ENCODE results near the gene SMAD6. TPM values are rescaled to one million over a fixed set of nuclear protein-coding genes. Genes with fewer than 3 reads are reported as not detected.

The SMAD6 gene
- total and polyA plus RNA-seq, 9 donors = 3.8 to 20.3 (median 13.9) TPM

DNA sequence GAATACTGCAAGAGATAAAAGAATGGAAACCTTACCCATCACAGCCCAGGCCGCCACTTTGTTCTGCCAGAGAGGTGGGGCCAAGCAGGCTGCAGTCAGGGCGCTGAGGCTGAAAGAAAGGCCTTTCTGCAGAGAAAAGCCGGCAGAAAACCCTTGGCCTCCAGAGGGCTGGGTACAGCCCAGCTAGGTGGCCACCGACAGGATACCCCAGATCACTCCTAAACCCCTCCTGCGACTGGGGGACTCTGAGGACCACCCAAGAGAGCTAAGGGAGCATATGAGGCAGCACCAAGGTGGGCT lies 69.3 kb downstream of the SMAD6 start:
- 61 to 69% (median 63%) methylated on average over 5 of the region's 5 CpGs for WGBS, 3 donors
- TF ChIP-seq POLR2A (IDR thresholded peaks at IDR 0.05) (no peak), EP300 (IDR thresholded peaks at IDR 0.05) (no peak)
- TF ChIP-seq, protein P1, sequence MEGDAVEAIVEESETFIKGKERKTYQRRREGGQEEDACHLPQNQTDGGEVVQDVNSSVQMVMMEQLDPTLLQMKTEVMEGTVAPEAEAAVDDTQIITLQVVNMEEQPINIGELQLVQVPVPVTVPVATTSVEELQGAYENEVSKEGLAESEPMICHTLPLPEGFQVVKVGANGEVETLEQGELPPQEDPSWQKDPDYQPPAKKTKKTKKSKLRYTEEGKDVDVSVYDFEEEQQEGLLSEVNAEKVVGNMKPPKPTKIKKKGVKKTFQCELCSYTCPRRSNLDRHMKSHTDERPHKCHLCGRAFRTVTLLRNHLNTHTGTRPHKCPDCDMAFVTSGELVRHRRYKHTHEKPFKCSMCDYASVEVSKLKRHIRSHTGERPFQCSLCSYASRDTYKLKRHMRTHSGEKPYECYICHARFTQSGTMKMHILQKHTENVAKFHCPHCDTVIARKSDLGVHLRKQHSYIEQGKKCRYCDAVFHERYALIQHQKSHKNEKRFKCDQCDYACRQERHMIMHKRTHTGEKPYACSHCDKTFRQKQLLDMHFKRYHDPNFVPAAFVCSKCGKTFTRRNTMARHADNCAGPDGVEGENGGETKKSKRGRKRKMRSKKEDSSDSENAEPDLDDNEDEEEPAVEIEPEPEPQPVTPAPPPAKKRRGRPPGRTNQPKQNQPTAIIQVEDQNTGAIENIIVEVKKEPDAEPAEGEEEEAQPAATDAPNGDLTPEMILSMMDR (IDR thresholded peaks at IDR 0.05) = no peak
- intact Hi-C loops (cut with DNase I) = loop anchor here (5.0 kb wide), 7 partner anchors 34 to 159 kb away; partner anchors contain the start of gene SMAD6 (in 1 of the 4)

DNA sequence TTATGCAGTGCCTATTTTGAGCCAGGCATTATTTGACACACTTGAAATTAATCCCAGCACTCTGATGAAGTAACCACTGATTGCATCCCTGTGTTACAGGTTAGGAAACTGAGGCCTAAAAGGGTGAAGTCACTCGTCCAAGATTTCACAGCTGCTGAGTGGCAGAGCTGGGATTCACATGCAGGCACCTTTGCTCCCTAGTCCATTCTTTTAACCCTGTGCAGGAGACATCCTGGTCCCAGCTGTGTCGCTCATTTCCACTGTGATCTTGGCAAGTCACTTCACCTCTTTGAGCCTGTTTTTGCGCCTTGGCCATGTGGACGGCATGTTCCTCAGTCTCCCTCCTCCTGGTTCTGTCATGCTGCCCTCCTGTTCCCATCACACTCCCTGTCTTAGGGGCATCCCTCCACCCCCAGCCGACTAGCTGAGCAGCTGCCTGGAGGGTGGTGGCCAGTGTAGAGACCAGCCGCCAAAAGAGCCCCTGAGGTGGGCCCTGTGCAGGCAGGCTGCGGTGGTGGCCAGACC lies 70.6 kb downstream of the SMAD6 start:
- no peak for DNase-seq
- TF ChIP-seq, protein P1 (IDR thresholded peaks at IDR 0.05) = no peak
- no peak for TF ChIP-seq EP300 (IDR thresholded peaks at IDR 0.05)
- TF ChIP-seq POLR2A (IDR thresholded peaks at IDR 0.05) = no peak
- Histone ChIP-seq H3K36me3 (no peaks in the 10 kb centered on the region), H3K27ac (peak overlapping the region in 1 of 2 donors; percentile 75), H3K4me1 (ENCODE audit: insufficient read depth) (peaks cover 18% of the 10 kb centered on the region), H3K4me3 (no peak overlapping the region), H3K27me3 (no peaks in the 10 kb centered on the region), H3K9me3 (no peaks in the 10 kb centered on the region)
- 41 to 53% (median 46%) methylated on average over 7 of the region's 7 CpGs for WGBS, 3 donors
- intact Hi-C loops (cut with DNase I) = loop anchor here (5.0 kb wide), 7 partner anchors 35 to 160 kb away; partner anchors contain the start of gene SMAD6 (in 1 of the 4)

More for the DNA sequence above, 69.3 kb downstream of the SMAD6 start:
- no peak for DNase-seq
- Histone ChIP-seq H3K9me3 (no peaks in the 10 kb centered on the region), H3K27ac (peak overlapping the region in 1 of 2 donors; percentile 36), H3K4me3 (no peak overlapping the region), H3K27me3 (no peaks in the 10 kb centered on the region), H3K4me1 (ENCODE audit: insufficient read depth) (peaks cover 18% of the 10 kb centered on the region), H3K36me3 (no peaks in the 10 kb centered on the region)

DNA sequence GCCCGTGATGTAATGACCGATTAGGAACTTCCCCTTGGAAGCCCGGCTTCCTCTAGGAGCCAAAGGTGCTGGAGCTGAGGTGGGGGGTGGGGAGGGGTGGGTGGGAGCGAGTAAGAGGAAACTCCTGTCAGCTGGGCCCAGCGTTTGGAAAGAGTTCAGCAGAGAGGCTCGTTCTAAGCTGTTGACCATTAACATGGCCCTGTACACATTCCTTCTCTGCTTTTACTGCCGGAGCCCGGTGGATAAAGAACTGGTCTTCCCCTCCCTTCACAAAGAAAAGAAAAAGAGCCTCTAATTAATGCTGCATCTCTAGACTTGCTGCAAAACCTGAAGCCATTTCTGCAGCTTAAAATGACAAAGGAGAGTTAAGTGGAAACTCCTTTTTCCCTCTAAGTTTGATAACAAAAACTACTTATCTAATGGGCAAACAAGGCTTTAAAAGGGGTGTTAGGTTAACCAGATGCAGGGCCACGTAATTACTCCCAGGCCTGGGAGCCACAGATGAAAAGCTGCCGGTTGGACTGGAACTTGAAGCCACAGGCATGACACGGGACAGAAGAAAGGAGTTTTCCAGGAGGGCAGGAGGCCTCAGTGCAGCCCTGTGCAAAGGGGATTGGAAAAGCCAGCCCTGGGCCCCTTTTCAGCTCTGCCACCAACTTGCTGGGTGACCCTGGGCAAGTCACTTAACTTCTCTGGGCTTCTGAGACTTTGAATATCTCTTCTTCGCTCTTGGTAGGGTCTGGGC lies 71.3 kb downstream of the SMAD6 start:
- Histone ChIP-seq H3K4me1 (ENCODE audit: insufficient read depth) (peaks cover 18% of the 10 kb centered on the region), H3K4me3 (no peak overlapping the region), H3K9me3 (no peaks in the 10 kb centered on the region), H3K27ac (peak overlapping the region; percentile 61 to 75), H3K27me3 (no peaks in the 10 kb centered on the region), H3K36me3 (no peaks in the 10 kb centered on the region)
- WGBS, 3 donors = 17 to 19% (median 18%) methylated on average over 12 of the region's 12 CpGs
- peak in 2 of 5 donors; percentile 50 to 53 for DNase-seq
- TF ChIP-seq POLR2A (IDR thresholded peaks at IDR 0.05) = no peak
- no peak for TF ChIP-seq EP300 (IDR thresholded peaks at IDR 0.05)
- TF ChIP-seq, protein P1 (IDR thresholded peaks at IDR 0.05) = no peak
- intact Hi-C loops (cut with DNase I) = loop anchor here (5.0 kb wide), 7 partner anchors 36 to 161 kb away; partner anchors contain the start of gene SMAD6 (in 1 of the 4)

DNA sequence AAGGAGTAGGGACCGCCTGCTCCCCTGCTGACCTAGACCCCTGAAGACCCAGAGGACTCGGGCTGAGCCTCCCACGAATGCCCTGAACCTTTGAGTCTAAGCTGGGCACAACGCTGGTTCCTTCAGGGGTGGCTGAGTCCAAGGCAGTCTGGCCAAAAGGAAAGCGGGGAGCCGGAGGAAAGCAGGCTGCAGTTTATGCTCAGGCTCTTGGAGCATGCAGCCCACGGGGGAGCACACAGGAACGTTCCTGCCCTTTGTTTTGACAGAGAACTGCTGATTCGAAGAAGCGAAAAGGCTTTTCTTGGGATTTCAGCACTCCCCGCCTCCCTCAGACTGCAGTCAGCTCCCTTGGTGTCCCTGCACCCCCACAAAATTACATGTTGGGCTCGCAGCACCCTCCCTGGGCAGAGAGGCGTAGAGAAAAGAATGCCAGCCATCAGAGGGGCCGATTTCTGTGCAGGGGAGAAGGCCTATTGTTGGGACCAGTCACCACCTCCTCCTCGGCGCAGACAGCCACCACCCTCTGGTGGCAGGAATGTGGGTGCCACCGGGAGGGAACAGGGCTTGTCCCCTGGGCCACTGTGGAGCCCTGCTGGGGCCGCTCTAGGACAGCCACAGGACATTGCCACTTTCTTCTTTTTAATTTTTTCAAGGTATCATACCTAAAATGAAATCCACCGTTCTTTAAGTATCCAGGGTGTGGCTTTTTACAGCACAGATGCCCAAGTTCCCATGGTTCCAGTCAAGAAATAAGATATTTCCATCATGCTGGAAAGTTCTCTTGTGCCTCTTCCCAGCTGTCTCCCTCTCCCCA lies 72.2 kb downstream of the SMAD6 start:
- H3K27ac ChIP-seq = peak overlapping the region; percentile 61 to 75
- TF ChIP-seq, protein P1 (IDR thresholded peaks at IDR 0.05) = peak; percentile 85 to 98 (median 98)
- no peak for TF ChIP-seq EP300 (IDR thresholded peaks at IDR 0.05)
- TF ChIP-seq POLR2A (IDR thresholded peaks at IDR 0.05) = peak; percentile 36
- no peaks in the 10 kb centered on the region for H3K36me3 ChIP-seq
- WGBS, 3 donors = 18 to 23% (median 23%) methylated on average over 19 of the region's 19 CpGs
- peak; percentile 82 to 91 (median 89) for DNase-seq
- no peak overlapping the region for H3K4me3 ChIP-seq
- no peaks in the 10 kb centered on the region for H3K9me3 ChIP-seq
- intact Hi-C loops (cut with DNase I) = loop anchor here (1.0 to 5.0 kb wide), 8 partner anchors 37 to 162 kb away; partner anchors contain the start of gene SMAD6 (in 1 of the 4)
- no peaks in the 10 kb centered on the region for H3K27me3 ChIP-seq
- H3K4me1 ChIP-seq (ENCODE audit: insufficient read depth) = peaks cover 18% of the 10 kb centered on the region
